Type B pancreatic cell (in vitro differentiated cells): ENCODE measurements around the gene IFIT2. TPM values are rescaled to one million over a fixed set of nuclear protein-coding genes. Genes with fewer than 3 reads are reported as not detected.
"Not testable (repeated sequence)": the region's sequence is repeated elsewhere in the genome, so short reads cannot be mapped to it uniquely, and the experiment has no call there.

ENCODE experiments used
- DNase-seq: peaks from one replicate; pipeline ENCODE4 v3.0.0; 2021; ENCODE audit warnings: mixed read lengths; ENCODE audit not compliant: unreplicated experiment; ENCODE audit errors: extremely low spot score
- H3K27ac Mint-ChIP-seq: 2 replicates; pipeline ENCODE4 v1.8.0; 2021; ENCODE audit warnings: mild to moderate bottlenecking, mixed read lengths
- H3K27me3 Mint-ChIP-seq: 2 replicates; pipeline ENCODE4 v1.8.0; 2021; ENCODE audit warnings: mixed read lengths
- H3K36me3 Mint-ChIP-seq: 2 replicates; pipeline ENCODE4 v1.8.0; 2021; ENCODE audit warnings: mixed read lengths
- H3K4me1 Mint-ChIP-seq: one replicate; pipeline ENCODE4 v1.8.0; 2021; ENCODE audit warnings: mixed read lengths; ENCODE audit not compliant: unreplicated experiment
- H3K4me3 Mint-ChIP-seq: 2 replicates; pipeline ENCODE4 v1.8.0; 2021; ENCODE audit warnings: mild to moderate bottlenecking, mixed read lengths
- H3K9me3 Mint-ChIP-seq: 2 replicates; pipeline ENCODE4 v1.8.0; 2021; ENCODE audit warnings: mixed read lengths
- total RNA-seq: library from RNA; stranded (reverse); gene quantifications from 2 replicates; pipeline ENCODE4 v1.2.1, GENCODE V29; 2021; ENCODE audit warnings: low replicate concordance
- TF ChIP-seq, protein P1 (sequence below): fragments of 200-600 bp; sonication (generic); conservative IDR thresholded peaks from 2 replicates; pipeline ENCODE4 v1.5.0; 2021; ENCODE audit warnings: antibody characterized with exemption, mild to moderate bottlenecking

IFIT2 gene
- total RNA-seq, 1 donor from 2014 or later: 1.3 TPM

DNA sequence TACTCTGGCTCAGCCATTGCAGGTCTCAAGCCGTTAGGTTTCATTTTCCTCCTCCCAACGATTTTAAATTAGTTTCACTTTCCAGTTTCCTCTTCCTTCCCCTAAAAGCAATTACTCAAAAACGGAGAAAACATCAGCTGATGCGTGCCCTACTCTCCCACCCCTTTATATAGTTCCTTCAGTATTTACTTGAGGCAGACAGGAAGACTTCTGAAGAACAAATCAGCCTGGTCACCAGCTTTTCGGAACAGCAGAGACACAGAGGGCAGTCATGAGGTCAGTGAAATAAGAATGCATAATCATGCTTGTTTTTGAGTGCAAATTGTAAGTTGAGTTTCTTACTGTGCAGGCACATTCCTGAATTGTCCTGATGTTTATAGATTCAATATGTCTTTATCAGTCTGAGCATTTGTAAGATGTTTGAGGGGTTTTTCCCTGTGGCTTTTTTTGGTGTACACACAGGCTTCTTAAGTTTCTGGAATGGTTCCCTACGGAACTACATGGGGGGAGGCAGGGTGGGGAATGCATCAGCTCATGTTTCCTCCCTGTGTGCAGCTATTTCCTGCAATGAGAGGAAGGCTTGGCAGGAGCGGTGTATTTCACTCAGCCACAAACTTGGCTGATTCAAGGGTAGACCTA is 26.1 kb downstream of the IFIT2 start, which contains the start of gene IFIT3:
Gene IFIT3, plus strand, starts transcription at position 195 of the 639 bp plus-strand sequence. Its CDS starts 77 bp downstream, at position 272.
- TF ChIP-seq, protein P1, sequence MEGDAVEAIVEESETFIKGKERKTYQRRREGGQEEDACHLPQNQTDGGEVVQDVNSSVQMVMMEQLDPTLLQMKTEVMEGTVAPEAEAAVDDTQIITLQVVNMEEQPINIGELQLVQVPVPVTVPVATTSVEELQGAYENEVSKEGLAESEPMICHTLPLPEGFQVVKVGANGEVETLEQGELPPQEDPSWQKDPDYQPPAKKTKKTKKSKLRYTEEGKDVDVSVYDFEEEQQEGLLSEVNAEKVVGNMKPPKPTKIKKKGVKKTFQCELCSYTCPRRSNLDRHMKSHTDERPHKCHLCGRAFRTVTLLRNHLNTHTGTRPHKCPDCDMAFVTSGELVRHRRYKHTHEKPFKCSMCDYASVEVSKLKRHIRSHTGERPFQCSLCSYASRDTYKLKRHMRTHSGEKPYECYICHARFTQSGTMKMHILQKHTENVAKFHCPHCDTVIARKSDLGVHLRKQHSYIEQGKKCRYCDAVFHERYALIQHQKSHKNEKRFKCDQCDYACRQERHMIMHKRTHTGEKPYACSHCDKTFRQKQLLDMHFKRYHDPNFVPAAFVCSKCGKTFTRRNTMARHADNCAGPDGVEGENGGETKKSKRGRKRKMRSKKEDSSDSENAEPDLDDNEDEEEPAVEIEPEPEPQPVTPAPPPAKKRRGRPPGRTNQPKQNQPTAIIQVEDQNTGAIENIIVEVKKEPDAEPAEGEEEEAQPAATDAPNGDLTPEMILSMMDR: peak; percentile 12
- H3K4me1 Mint-ChIP-seq: peaks cover 36% of the 10 kb centered on the region
- H3K36me3 Mint-ChIP-seq: no peaks in the 10 kb centered on the region
- no peaks in the 10 kb centered on the region for H3K9me3 Mint-ChIP-seq
- peak within 1 kb of the TSS; percentile 86 for H3K4me3 Mint-ChIP-seq
- H3K27me3 Mint-ChIP-seq: no peaks in the 10 kb centered on the region
- peak within 1 kb of the TSS; percentile 79 for H3K27ac Mint-ChIP-seq
- no peak for DNase-seq

DNA sequence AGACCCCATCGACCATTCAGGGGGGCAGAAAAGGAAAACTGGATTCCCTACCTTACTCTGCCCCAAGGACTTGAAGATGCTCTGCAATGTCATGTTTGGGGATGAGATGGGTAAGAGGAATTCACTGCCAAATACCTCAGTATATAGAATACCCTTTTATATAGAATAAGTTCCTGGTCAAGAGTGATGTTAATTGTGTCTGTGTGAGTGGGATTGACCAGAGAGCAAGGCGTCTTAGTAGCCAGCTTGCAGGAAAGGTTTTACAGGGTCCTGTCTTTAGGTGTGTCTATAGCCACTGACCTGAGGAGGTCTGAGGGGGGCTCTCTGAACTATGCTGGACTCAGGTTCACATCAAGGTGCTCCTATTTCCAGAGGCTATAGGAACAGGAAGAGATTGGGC is 27.3 kb downstream of the IFIT2 start:
- no peaks in the 10 kb centered on the region for H3K27me3 Mint-ChIP-seq
- no peaks in the 10 kb centered on the region for H3K36me3 Mint-ChIP-seq
- H3K27ac Mint-ChIP-seq: no peak overlapping the region
- peaks cover 45% of the 10 kb centered on the region for H3K4me1 Mint-ChIP-seq
- no peak for DNase-seq
- H3K9me3 Mint-ChIP-seq: no peaks in the 10 kb centered on the region
- no peak overlapping the region for H3K4me3 Mint-ChIP-seq
- TF ChIP-seq, protein P1: no peak

DNA sequence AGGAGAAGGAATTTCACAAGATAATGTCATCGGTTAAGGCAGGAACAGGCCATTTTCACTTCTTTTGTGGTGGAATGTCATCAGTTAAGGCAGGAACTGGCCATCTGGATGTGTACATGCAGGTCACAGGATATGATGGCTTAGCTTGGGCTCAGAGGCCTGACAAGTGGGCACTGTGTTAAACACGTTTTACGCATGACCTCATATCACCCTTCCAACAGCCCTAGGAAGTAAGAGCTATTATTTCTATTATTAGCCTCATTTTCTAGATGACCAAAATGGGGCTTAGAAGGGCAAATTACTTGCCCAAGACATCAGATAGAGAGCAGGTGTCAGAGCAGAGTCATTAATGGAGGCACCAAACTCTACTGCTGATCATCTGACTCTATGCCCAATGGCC is 28.2 kb downstream of the IFIT2 start:
- not testable (repeated sequence) for H3K9me3 Mint-ChIP-seq, H3K4me3 Mint-ChIP-seq, H3K27me3 Mint-ChIP-seq, DNase-seq, H3K27ac Mint-ChIP-seq, H3K36me3 Mint-ChIP-seq
- peaks cover 46% of the 10 kb centered on the region for H3K4me1 Mint-ChIP-seq

DNA sequence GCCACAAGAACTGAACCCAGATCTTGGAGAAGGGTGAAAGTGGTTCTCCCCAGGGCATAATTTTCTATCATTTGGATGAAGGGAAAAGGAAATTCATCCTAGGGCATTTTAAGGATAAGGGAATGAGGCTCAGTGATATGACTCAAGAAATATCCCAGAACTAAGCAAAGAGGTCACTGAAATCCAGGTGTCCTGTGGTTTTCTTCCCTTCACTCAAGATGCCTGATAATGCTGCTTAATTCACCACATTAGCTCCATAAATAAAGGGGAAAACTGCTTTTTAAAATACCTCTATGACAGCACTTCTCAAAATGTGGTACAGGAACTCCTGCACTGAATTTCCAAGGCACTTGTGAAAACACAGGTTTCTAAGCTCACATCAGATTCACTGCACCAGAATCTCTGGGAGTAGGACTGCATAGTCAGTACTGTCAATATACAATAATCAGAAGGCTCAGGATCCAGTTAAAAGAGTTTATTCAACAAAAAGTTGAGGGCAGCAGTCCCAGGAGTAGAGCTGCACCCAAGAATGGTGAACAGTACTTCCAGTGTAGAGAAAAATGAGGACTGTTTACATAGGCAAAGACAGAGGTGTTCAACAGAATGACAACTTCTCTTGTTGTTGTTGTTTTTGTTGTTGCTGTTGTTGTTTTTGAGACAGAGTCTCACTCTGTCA is 28.8 kb downstream of the IFIT2 start:
- peaks cover 46% of the 10 kb centered on the region for H3K4me1 Mint-ChIP-seq
- TF ChIP-seq, protein P1: no peak
- H3K27ac Mint-ChIP-seq: no peak overlapping the region
- no peak for DNase-seq
- no peaks in the 10 kb centered on the region for H3K27me3 Mint-ChIP-seq
- H3K36me3 Mint-ChIP-seq: no peaks in the 10 kb centered on the region
- H3K9me3 Mint-ChIP-seq: no peaks in the 10 kb centered on the region
- H3K4me3 Mint-ChIP-seq: no peak overlapping the region

DNA sequence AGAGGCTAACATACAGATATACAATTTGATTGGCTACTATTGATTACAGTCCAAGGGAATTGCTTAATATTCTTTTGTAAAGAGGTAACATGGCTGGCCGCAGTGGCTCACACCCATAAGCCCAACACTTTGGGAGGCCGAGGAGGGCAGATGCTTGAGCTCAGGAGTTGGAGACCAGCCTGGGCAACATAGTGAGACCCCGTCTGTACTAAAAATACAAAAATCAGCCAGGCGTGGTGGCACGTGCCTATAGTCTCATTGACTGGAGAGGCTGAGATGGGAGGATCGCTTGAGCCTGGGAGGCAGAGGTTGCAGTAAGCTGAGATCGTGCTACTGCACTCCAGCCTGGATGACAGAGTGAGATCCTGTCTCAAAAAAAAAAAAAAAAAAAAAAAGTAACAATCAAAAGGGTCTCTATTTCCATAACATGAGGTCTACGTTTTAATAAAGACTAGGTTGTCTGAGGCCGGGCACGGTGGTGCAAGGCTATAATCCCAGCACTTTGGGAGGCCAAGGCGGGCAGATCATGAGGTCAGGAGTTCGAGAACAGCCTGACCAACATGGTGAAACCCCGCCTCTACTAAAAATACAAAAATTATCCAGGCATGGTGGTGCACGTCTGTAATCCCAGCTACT is 29.8 kb downstream of the IFIT2 start:
- H3K4me1 Mint-ChIP-seq: peaks cover 46% of the 10 kb centered on the region
- not testable (repeated sequence) for H3K27ac Mint-ChIP-seq, H3K4me3 Mint-ChIP-seq, DNase-seq, H3K27me3 Mint-ChIP-seq, H3K36me3 Mint-ChIP-seq, H3K9me3 Mint-ChIP-seq

DNA sequence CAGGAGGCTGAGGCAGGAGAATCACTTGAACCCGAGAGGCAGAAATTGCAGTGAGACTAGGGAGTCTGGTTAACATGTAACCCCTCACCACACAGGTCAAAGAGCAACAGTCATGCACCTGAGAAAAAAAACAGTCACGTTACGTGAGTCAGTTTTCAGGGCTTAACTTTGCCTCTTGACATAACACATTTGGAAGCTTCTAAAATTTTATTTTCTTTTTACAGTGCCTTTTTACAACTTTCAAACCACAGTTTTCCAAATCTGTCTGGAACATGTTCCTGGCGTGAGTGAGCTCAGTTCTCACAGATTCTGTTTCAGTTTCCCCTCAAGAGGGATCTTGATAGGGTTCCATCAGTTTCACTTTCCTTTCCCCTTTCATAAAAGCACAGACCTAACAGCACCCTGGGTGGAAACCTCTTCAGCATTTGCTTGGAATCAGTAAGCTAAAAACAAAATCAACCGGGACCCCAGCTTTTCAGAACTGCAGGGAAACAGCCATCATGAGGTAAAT is 30.3 kb downstream of the IFIT2 start:
- Mint-ChIP-seq H3K9me3 (no peaks in the 10 kb centered on the region), H3K4me1 (peaks cover 46% of the 10 kb centered on the region), H3K27ac (peak overlapping the region; percentile 49), H3K36me3 (no peaks in the 10 kb centered on the region), H3K27me3 (no peaks in the 10 kb centered on the region), H3K4me3 (peak overlapping the region; percentile 78)
- TF ChIP-seq, protein P1: no peak
- no peak for DNase-seq
